Naive thymus-derived CD8-positive, alpha-beta T cell (primary cell): ENCODE measurements around the gene TPSD1. TPM values are rescaled to one million over a fixed set of nuclear protein-coding genes. Genes with fewer than 3 reads are reported as not detected.
"Not testable (repeated sequence)": the region's sequence is repeated elsewhere in the genome, so short reads cannot be mapped to it uniquely, and the experiment has no call there.

Experiments used
- ATAC-seq, 2 donors: fragments of 150-1000 bp; cut with Tn5 transposase in 1 of 2; sonication (Bioruptor Pico), chemical (Tn5 transposase) in 1 of 2; 1 replicate in 1 of 2; 2 replicates in 1 of 2; pipeline ENCODE4 v1.10.0; 2021; ENCODE audit warnings: mild to moderate bottlenecking in 2 of 2, moderate library complexity in 2 of 2
- POLR2A ChIA-PET: fragments of 350-600 bp; sonication (Branson Sonifier 250); formaldehyde crosslinking; loops from one replicate; lab custom pipeline; 2021; ENCODE audit warnings: antibody characterized with exemption; lab: Charles Lee
- DNase-seq, 10 donors: peaks; one replicate each; pipeline versions ENCODE4 v3.0.0 to v3.0.0-alpha.2; 2020 to 2022
- H3K27ac Mint-ChIP-seq, 10 donors: one replicate each; pipeline ENCODE4 v1.8.0; 2020 to 2022; ENCODE audit warnings: mild to moderate bottlenecking in 10 of 10, mixed read lengths in 10 of 10, moderate library complexity in 4 of 10, inconsistent platforms in 1 of 10
- H3K27me3 Mint-ChIP-seq, 5 donors: one replicate each; pipeline ENCODE4 v1.8.0; 2021 to 2022; ENCODE audit warnings: mixed read lengths in 5 of 5
- H3K36me3 Mint-ChIP-seq, 3 donors: one replicate each; pipeline ENCODE4 v1.8.0; 2020 to 2022; ENCODE audit warnings: mixed read lengths in 3 of 3, mild to moderate bottlenecking in 2 of 3, inconsistent platforms in 1 of 3
- H3K4me1 Mint-ChIP-seq, 4 donors: one replicate each; pipeline ENCODE4 v1.8.0; 2021 to 2022; ENCODE audit warnings: mixed read lengths in 4 of 4
- H3K4me3 Mint-ChIP-seq, 10 donors: one replicate each; pipeline ENCODE4 v1.8.0; 2020 to 2022; ENCODE audit warnings: mild to moderate bottlenecking in 10 of 10, mixed read lengths in 10 of 10, moderate library complexity in 6 of 10, inconsistent platforms in 1 of 10
- H3K9me3 Mint-ChIP-seq, 9 donors: one replicate each; pipeline ENCODE4 v1.8.0; 2020 to 2022; ENCODE audit warnings: mixed read lengths in 9 of 9, mild to moderate bottlenecking in 3 of 9, inconsistent platforms in 1 of 9, moderate library complexity in 1 of 9
- polyA plus RNA-seq, 3 donors: library from polyadenylated mRNA; unstranded; fragments of 300-500 nt; fragmentation: Illumina TruSeq; gene quantifications; one replicate each; pipeline ENCODE4 v1.2.3, GENCODE V29; 2021
- total RNA-seq, 8 experiments: library from RNA in 2 of 8; stranded (reverse) in 2 of 8; gene quantifications; one replicate each; pipeline ENCODE4 v1.2.3 and lab custom pipeline; 2021 to 2026

TPSD1 gene
- total and polyA plus RNA-seq, 5 experiments from 2014 or later: not detected

GRCh38 chr16:1283996-1284616 lies 28.2 kb downstream of the TPSD1 start:
- peaks cover 1 to 5% (median 3%) of the 10 kb centered on the region in 4 donors for H3K4me1 Mint-ChIP-seq
- H3K4me3 Mint-ChIP-seq: no peak overlapping the region
- POLR2A ChIA-PET: no interaction called here
- no peaks in the 10 kb centered on the region for H3K36me3 Mint-ChIP-seq
- no peaks in the 10 kb centered on the region for H3K9me3 Mint-ChIP-seq
- DNase-seq (no peak), ATAC-seq (no peak)
- no peak overlapping the region for H3K27ac Mint-ChIP-seq
- peaks cover 2 to 24% (median 6%) of the 10 kb centered on the region in 5 donors for H3K27me3 Mint-ChIP-seq

GRCh38 chr16:1285669-1286512 lies 30.0 kb downstream of the TPSD1 start:
- no peak for ATAC-seq
- Mint-ChIP-seq H3K27ac (no peak overlapping the region), H3K36me3 (no peaks in the 10 kb centered on the region), H3K9me3 (no peaks in the 10 kb centered on the region), H3K27me3 (peaks cover 2 to 37% (median 10%) of the 10 kb centered on the region in 5 donors), H3K4me1 (peaks cover 3 to 13% (median 8%) of the 10 kb centered on the region in 4 donors), H3K4me3 (no peak overlapping the region)
- POLR2A ChIA-PET: no interaction called here
- no peak for DNase-seq

- Mint-ChIP-seq H3K9me3 (no peaks in the 10 kb centered on the region), H3K4me1 (peaks cover 3 to 13% (median 8%) of the 10 kb centered on the region in 4 donors), H3K27ac (no peak overlapping the region), H3K27me3 (peaks cover 4 to 42% (median 10%) of the 10 kb centered on the region in 5 donors), H3K4me3 (no peak overlapping the region), H3K36me3 (no peaks in the 10 kb centered on the region)
- POLR2A ChIA-PET: no interaction called here
- DNase-seq: no peak
- no peak for ATAC-seq
Observed at GRCh38 chr16:1286513-1287094, 30.7 kb downstream of the TPSD1 start.

GRCh38 chr16:1287982-1288670 lies 32.3 kb downstream of the TPSD1 start:
- POLR2A ChIA-PET: no interaction called here
- Mint-ChIP-seq H3K4me1 (peaks cover 3 to 13% (median 8%) of the 10 kb centered on the region in 4 donors), H3K36me3 (no peaks in the 10 kb centered on the region)

GRCh38 chr16:1288813-1289476 lies 33.1 kb downstream of the TPSD1 start:
- Mint-ChIP-seq H3K27ac (no peak overlapping the region), H3K4me1 (peaks cover 0 to 13% (median 8%) of the 10 kb centered on the region in 4 donors), H3K36me3 (no peaks in the 10 kb centered on the region), H3K27me3 (peaks cover 7 to 64% (median 22%) of the 10 kb centered on the region in 5 donors), H3K9me3 (no peaks in the 10 kb centered on the region), H3K4me3 (peak overlapping the region in 7 of 10 donors; percentile 10 to 65 (median 48))
- ATAC-seq (peak; percentile 85 to 87), DNase-seq (peak in 6 of 10 donors; percentile 27 to 73 (median 40))
- POLR2A ChIA-PET: interaction anchor here (0.6 kb wide), 1 partner anchor 14 kb away, joined by 5 read pairs; no protein-coding TSS in a partner anchor

More at GRCh38 chr16:1287982-1288670, 32.3 kb downstream of the TPSD1 start:
- DNase-seq (no peak), ATAC-seq (no peak)
- Mint-ChIP-seq H3K27ac (no peak overlapping the region), H3K27me3 (peaks cover 6 to 56% (median 16%) of the 10 kb centered on the region in 5 donors), H3K4me3 (peak overlapping the region in 1 of 10 donors; percentile 16), H3K9me3 (no peaks in the 10 kb centered on the region)

- no peak overlapping the region for H3K27ac Mint-ChIP-seq
- peaks cover 0 to 13% (median 8%) of the 10 kb centered on the region in 4 donors for H3K4me1 Mint-ChIP-seq
- POLR2A ChIA-PET: interaction anchor here (0.6 kb wide), 1 partner anchor 13 kb away, joined by 5 read pairs; no protein-coding TSS in a partner anchor
- H3K4me3 Mint-ChIP-seq: peak overlapping the region in 3 of 10 donors; percentile 31 to 58 (median 39)
- no peaks in the 10 kb centered on the region for H3K36me3 Mint-ChIP-seq
- DNase-seq (no peak), ATAC-seq (peak in 1 of 2 donors; percentile 32)
- peaks cover 10 to 70% (median 27%) of the 10 kb centered on the region in 5 donors for H3K27me3 Mint-ChIP-seq
- no peaks in the 10 kb centered on the region for H3K9me3 Mint-ChIP-seq
Observed at GRCh38 chr16:1289477-1289866, 33.6 kb downstream of the TPSD1 start.

- DNase-seq (no peak), ATAC-seq (no peak)
- Mint-ChIP-seq H3K9me3 (no peaks in the 10 kb centered on the region), H3K27me3 (peaks cover 10 to 73% (median 28%) of the 10 kb centered on the region in 5 donors), H3K36me3 (no peaks in the 10 kb centered on the region), H3K4me1 (peaks cover 0 to 13% (median 8%) of the 10 kb centered on the region in 4 donors), H3K27ac (no peak overlapping the region), H3K4me3 (peak overlapping the region in 2 of 10 donors; percentile 41 to 58)
- POLR2A ChIA-PET: no interaction called here
Observed at GRCh38 chr16:1290063-1290501, 34.2 kb downstream of the TPSD1 start.

GRCh38 chr16:1290860-1291575 lies 35.1 kb downstream of the TPSD1 start:
- H3K4me3 Mint-ChIP-seq: peak overlapping the region in 1 of 10 donors; percentile 10
- peaks cover 10 to 72% (median 32%) of the 10 kb centered on the region in 5 donors for H3K27me3 Mint-ChIP-seq
- POLR2A ChIA-PET: no interaction called here
- ATAC-seq (no peak), DNase-seq (no peak)
- peak overlapping the region in 2 of 10 donors; percentile 42 to 80 for H3K27ac Mint-ChIP-seq
- no peaks in the 10 kb centered on the region for H3K36me3 Mint-ChIP-seq
- H3K9me3 Mint-ChIP-seq: no peaks in the 10 kb centered on the region
- H3K4me1 Mint-ChIP-seq: peaks cover 0 to 13% (median 8%) of the 10 kb centered on the region in 4 donors

- no peaks in the 10 kb centered on the region for H3K36me3 Mint-ChIP-seq
- H3K27me3 Mint-ChIP-seq: peaks cover 10 to 72% (median 29%) of the 10 kb centered on the region in 5 donors
- no peaks in the 10 kb centered on the region for H3K9me3 Mint-ChIP-seq
- H3K4me1 Mint-ChIP-seq: peaks cover 0 to 13% (median 9%) of the 10 kb centered on the region in 4 donors
- no peak for DNase-seq
- peak overlapping the region in 2 of 10 donors; percentile 42 to 80 for H3K27ac Mint-ChIP-seq
- POLR2A ChIA-PET: interaction anchor here (0.9 kb wide), 1 partner anchor 51 kb away, joined by 3 read pairs; no protein-coding TSS in a partner anchor
- ATAC-seq: no peak
- no peak overlapping the region for H3K4me3 Mint-ChIP-seq
Observed at GRCh38 chr16:1291576-1291974, 35.7 kb downstream of the TPSD1 start.

- not testable (repeated sequence) for ATAC-seq, DNase-seq, H3K36me3 Mint-ChIP-seq, H3K9me3 Mint-ChIP-seq, H3K27ac Mint-ChIP-seq, H3K4me3 Mint-ChIP-seq
- H3K27me3 Mint-ChIP-seq: peaks cover 12 to 76% (median 34%) of the 10 kb centered on the region in 5 donors
- H3K4me1 Mint-ChIP-seq: peaks cover 0 to 15% (median 13%) of the 10 kb centered on the region in 4 donors
- POLR2A ChIA-PET: interaction anchor here (0.9 kb wide), 1 partner anchor 50 kb away, joined by 3 read pairs; no protein-coding TSS in a partner anchor
Observed at GRCh38 chr16:1292208-1292607, 36.3 kb downstream of the TPSD1 start.

GRCh38 chr16:1292808-1293207 lies 36.9 kb downstream of the TPSD1 start:
- H3K27me3 Mint-ChIP-seq: peaks cover 9 to 73% (median 31%) of the 10 kb centered on the region in 5 donors
- H3K9me3 Mint-ChIP-seq, H3K4me3 Mint-ChIP-seq, POLR2A ChIA-PET, DNase-seq, H3K27ac Mint-ChIP-seq, H3K36me3 Mint-ChIP-seq, ATAC-seq: not testable (repeated sequence)
- peaks cover 0 to 15% (median 13%) of the 10 kb centered on the region in 4 donors for H3K4me1 Mint-ChIP-seq
